Effector memory CD4-positive, alpha-beta T cell (primary cell): ENCODE measurements around the gene TMEFF2.

ENCODE experiments used
- DNase-seq, 3 donors: peaks; one replicate each; pipeline ENCODE4 v3.0.0-alpha.2; 2020
- H3K27ac ChIP-seq: 2 replicates; pipeline ENCODE4 v1.7.0; 2013; ENCODE audit warnings: mild to moderate bottlenecking, low read length, moderate library complexity; ENCODE audit not compliant: insufficient read depth, poor library complexity, severe bottlenecking
- H3K27me3 ChIP-seq: replicated peaks from 2 replicates; pipeline ENCODE4 v1.7.0; 2013; ENCODE audit warnings: mild to moderate bottlenecking, low read length; ENCODE audit not compliant: insufficient read depth, control insufficient read depth, poor library complexity, severe bottlenecking
- H3K36me3 ChIP-seq: 2 replicates; pipeline ENCODE4 v1.7.0; 2013; ENCODE audit warnings: mild to moderate bottlenecking, low read length, moderate library complexity; ENCODE audit not compliant: control insufficient read depth, insufficient read depth
- H3K4me1 ChIP-seq: 2 replicates; pipeline ENCODE4 v1.7.0; 2013; ENCODE audit warnings: low read length, mild to moderate bottlenecking; ENCODE audit not compliant: control insufficient read depth, insufficient read depth, poor library complexity, severe bottlenecking
- H3K4me3 ChIP-seq: 2 replicates; pipeline ENCODE4 v1.7.0; 2013; ENCODE audit warnings: low read length, low read depth, mild to moderate bottlenecking; ENCODE audit not compliant: insufficient read depth, poor library complexity, severe bottlenecking
- H3K9me3 ChIP-seq: 2 replicates; pipeline ENCODE4 v1.7.0; 2013; ENCODE audit warnings: mild to moderate bottlenecking, low read length, moderate library complexity; ENCODE audit not compliant: control insufficient read depth

TMEFF2 gene

DNA sequence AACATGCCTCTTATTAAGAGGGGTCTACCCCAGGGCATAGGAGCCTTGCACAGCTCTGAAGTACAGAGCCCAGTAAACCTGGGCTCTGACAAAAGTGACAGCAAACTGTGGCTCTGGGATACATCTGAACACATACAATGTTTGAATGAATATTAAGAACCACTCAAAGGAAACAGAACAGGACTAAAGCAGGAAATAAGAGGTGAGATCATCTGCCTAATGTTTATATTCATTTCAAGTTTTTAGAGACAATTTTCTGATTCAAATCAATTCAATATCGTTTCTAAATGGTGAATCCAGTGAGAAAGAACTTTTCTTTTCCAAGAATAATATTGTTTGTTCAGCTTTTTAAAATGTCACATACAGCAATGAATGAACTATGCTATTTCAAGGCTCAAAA, 211.1 kb downstream of the TMEFF2 start:
- H3K4me1 ChIP-seq = no peaks in the 10 kb centered on the region
- H3K27me3 ChIP-seq = no peaks in the 10 kb centered on the region
- H3K4me3 ChIP-seq = no peak overlapping the region
- DNase-seq = no peak
- no peak overlapping the region for H3K27ac ChIP-seq
- no peaks in the 10 kb centered on the region for H3K9me3 ChIP-seq
- H3K36me3 ChIP-seq = no peaks in the 10 kb centered on the region

DNA sequence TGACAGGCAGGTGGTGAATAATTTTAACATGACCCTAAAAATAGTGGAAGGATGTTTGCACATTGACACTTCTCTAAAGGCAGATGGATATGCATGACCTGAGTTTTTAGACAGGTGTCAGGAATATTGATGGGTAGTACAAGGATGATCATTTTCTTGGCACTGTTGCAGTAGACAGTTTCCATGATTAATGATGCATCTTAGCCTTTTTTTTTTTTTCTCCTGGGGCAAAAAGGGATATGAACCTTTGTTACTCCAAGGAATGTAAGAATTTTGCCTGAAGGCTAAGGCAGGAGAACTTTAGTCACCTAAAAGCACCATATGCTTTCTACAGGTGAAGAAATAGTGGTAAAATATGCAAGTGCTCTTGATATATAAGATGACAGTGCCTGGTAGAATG, 211.5 kb downstream of the TMEFF2 start:
- Histone ChIP-seq H3K36me3 (no peaks in the 10 kb centered on the region), H3K27ac (no peak overlapping the region), H3K9me3 (no peaks in the 10 kb centered on the region), H3K27me3 (no peaks in the 10 kb centered on the region), H3K4me3 (no peak overlapping the region), H3K4me1 (no peaks in the 10 kb centered on the region)
- no peak for DNase-seq

DNA sequence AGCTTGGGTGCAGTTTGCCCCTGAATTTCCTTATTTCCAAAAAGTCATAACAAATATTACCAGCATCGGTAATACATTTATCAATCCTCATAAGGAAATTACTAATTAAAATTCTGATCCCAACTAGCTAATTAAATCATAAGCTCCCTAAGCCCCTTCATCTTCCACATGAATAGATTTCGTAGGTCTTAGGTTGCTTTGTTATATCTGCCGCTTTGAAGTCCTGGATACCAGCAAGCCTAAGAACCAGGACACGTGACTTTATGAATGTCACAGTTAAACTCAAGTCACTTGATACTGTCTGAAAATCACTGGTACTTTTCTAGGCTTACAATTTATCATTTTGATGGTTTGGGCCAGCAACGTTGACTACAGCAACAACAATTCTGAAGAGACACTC, 213.0 kb downstream of the TMEFF2 start:
- H3K36me3 ChIP-seq = no peaks in the 10 kb centered on the region
- no peak overlapping the region for H3K4me3 ChIP-seq
- no peaks in the 10 kb centered on the region for H3K4me1 ChIP-seq
- H3K27ac ChIP-seq = no peak overlapping the region
- no peaks in the 10 kb centered on the region for H3K27me3 ChIP-seq
- no peak for DNase-seq
- H3K9me3 ChIP-seq = no peaks in the 10 kb centered on the region

DNA sequence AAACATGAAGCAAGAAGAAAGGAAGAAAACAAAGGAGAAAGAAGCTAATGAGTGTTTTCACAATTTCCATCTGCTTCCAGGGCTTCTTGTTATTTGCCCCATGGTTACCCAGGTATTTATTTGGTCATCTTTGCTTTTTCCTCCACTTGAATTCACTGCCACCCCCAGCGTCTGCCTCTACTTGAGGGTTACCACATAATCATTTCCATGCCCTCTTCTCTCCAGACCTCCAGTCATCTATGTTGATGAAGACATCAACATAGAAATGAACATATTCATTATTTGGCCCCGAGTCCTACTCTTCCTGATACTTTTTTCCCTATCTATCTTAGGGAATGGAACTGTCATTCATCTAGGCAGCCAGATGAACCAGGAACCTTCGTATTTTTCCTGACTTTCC, 214.2 kb downstream of the TMEFF2 start:
- no peak for DNase-seq
- H3K4me3 ChIP-seq = no peak overlapping the region
- H3K4me1 ChIP-seq = no peaks in the 10 kb centered on the region
- no peaks in the 10 kb centered on the region for H3K27me3 ChIP-seq
- H3K36me3 ChIP-seq = no peaks in the 10 kb centered on the region
- no peaks in the 10 kb centered on the region for H3K9me3 ChIP-seq
- no peak overlapping the region for H3K27ac ChIP-seq

DNA sequence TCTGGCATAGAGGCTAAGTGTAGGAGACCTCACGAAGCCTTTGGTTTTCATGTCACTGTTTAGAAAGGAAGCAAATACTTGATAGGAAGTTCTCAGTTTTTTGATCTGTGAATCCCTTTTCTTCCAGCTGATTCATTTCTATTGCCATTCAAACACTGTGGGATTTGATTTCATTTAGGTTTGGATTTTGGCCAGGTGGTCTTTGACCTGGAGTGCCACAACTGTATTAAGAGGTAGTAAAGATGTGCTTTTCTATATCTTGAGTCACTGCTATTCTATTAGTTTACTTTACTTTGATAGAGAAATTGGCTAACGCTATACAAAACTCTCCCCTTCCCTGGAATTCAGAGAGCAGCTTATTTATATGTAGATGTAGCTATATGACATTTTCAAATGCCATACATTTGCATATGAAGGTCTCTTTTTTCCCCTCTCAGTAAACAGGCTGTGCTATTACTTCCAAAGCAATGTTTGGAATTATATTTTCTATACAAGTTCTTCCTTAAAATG, 215.5 kb downstream of the TMEFF2 start:
- Histone ChIP-seq H3K4me1 (no peaks in the 10 kb centered on the region), H3K9me3 (no peaks in the 10 kb centered on the region), H3K4me3 (no peak overlapping the region), H3K27ac (no peak overlapping the region), H3K36me3 (no peaks in the 10 kb centered on the region), H3K27me3 (no peaks in the 10 kb centered on the region)
- no peak for DNase-seq

DNA sequence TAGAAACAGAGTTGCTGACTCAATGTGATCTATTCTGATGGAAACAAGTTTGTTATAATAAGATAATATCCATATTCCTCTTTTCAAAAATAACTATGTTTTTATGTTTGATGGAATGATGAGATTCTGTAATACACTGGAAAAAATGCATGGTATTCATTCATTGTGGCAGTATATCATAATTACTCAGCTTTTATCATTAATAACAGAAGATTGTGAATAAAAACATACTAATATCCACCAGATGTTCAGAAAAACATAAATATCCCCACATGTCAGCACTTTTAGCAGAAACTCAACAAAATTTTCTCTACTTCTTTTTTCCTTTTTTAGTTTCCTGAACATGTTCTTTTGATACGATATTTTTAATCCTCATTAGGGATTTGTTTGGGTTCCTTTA, 217.0 kb downstream of the TMEFF2 start:
- Histone ChIP-seq H3K27me3 (no peaks in the 10 kb centered on the region), H3K9me3 (no peaks in the 10 kb centered on the region), H3K36me3 (no peaks in the 10 kb centered on the region), H3K4me1 (no peaks in the 10 kb centered on the region), H3K4me3 (no peak overlapping the region), H3K27ac (no peak overlapping the region)
- no peak for DNase-seq

DNA sequence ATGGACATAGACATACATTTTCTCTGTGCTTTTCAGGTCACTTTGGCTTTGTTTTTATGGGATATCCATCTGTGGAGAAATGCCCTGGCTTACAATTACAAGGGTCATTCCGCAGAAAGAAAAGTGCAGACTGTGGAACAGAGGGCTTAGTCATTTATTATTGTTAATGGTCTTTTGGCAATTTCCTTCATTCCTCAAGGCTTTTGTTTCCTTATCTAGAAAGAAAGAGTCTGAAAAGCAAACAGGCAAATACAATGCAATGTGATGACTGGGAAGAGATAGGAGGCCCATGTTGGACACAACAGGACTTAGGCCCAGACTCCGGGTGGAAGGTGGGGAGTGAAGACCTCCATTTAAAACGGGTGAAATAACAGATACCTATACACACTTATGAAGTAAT, 218.3 kb downstream of the TMEFF2 start:
- DNase-seq = no peak
- H3K4me1 ChIP-seq = no peaks in the 10 kb centered on the region
- H3K36me3 ChIP-seq = no peaks in the 10 kb centered on the region
- no peak overlapping the region for H3K4me3 ChIP-seq
- H3K27ac ChIP-seq = no peak overlapping the region
- no peaks in the 10 kb centered on the region for H3K27me3 ChIP-seq
- H3K9me3 ChIP-seq = no peaks in the 10 kb centered on the region

DNA sequence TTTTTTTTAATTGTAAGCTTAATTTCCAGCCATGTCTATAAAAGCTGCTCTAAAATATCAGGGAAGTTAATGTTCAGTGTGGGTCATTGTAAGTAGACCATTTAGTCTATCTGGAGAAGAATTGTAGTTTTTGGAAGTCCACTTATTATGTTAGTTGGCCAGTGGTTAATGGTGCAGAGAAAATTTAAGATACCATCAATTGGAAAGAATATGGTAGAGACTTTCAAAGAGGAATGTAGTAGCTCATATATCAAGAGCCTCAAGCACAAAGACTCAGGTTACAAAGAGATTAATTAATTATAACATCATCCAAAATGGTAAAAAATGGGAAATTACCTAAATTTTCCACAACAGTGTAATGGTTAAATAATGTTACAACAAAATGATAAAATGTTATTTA, 220.1 kb downstream of the TMEFF2 start:
- no peaks in the 10 kb centered on the region for H3K36me3 ChIP-seq
- no peak overlapping the region for H3K4me3 ChIP-seq
- H3K9me3 ChIP-seq = no peaks in the 10 kb centered on the region
- H3K4me1 ChIP-seq = no peaks in the 10 kb centered on the region
- no peak overlapping the region for H3K27ac ChIP-seq
- H3K27me3 ChIP-seq = no peaks in the 10 kb centered on the region
- no peak for DNase-seq

DNA sequence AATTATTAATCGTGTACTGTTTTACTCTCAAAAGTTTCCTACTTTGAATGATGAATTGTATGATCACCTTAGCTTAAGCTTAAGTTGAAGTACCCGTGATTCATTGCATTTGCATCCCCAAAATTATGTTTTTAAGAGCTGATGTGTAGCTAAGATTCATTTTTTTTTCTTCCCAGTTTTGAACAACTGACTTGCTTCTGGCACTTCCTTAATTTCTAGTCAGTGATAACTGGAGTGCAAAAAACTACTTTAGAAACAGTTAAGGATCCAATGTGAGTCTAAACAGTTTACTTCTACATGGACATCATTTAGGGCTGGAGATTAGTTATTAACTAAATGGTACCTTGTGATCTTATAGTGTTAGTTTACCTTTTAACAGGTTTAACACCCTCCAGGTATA, 223.9 kb downstream of the TMEFF2 start:
- DNase-seq = no peak
- Histone ChIP-seq H3K4me1 (no peaks in the 10 kb centered on the region), H3K9me3 (no peaks in the 10 kb centered on the region), H3K36me3 (no peaks in the 10 kb centered on the region), H3K4me3 (no peak overlapping the region), H3K27ac (no peak overlapping the region), H3K27me3 (no peaks in the 10 kb centered on the region)

DNA sequence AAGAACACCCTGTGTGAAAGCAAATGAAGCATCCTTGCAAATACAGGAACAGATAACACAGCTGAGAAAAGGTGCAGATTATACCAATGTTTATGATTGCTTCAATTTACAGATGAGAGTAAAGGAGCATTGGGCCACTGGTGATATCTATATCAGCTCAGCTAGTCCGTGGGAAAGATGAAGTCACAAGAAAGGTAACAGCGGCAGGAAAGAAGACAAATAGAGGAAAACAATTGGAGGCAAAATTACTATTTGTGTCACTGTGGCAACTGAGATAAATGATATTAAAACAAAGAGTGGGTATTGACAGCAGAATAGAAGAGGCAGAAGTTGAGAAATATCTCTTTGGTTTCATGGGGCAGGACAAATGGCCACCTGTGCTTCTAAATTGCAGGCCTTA, 226.6 kb downstream of the TMEFF2 start:
- no peaks in the 10 kb centered on the region for H3K4me1 ChIP-seq
- no peaks in the 10 kb centered on the region for H3K36me3 ChIP-seq
- H3K9me3 ChIP-seq = no peaks in the 10 kb centered on the region
- H3K27ac ChIP-seq = no peak overlapping the region
- no peak for DNase-seq
- H3K4me3 ChIP-seq = no peak overlapping the region
- H3K27me3 ChIP-seq = no peaks in the 10 kb centered on the region

DNA sequence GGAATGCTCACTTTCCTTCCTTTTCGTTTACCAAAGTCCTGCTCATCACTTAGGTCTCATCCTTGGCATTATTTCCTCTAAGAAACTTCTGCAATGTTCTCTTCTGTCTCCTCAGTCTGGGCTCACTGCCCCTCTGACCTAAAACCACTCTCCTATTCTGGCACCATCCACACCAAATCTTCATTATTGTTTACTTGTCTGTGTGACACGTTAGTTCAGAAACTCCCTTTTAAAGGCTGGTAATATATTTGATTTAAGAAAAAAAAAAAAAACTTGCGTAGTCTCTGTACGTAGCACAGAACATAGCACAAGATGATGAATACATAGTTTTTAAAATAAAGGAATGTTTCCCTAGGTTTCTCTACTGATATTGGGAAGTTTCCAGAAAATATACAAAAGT, 229.0 kb downstream of the TMEFF2 start:
- Histone ChIP-seq H3K27ac (no peak overlapping the region), H3K9me3 (no peaks in the 10 kb centered on the region), H3K4me1 (no peaks in the 10 kb centered on the region), H3K27me3 (no peaks in the 10 kb centered on the region), H3K36me3 (no peaks in the 10 kb centered on the region), H3K4me3 (no peak overlapping the region)
- DNase-seq = no peak
